ENCODE data around the gene NFIA.

NFIA gene

GRCh38 chr1:61420243-61420642 lies 337.9 kb downstream of the NFIA start:
- DNase-seq: no peak

GRCh38 chr1:61420909-61421835 lies 338.8 kb downstream of the NFIA start:
- DNase-seq: no peak

- DNase-seq: no peak
These were observed 341.3 kb downstream of the NFIA start for GRCh38 chr1:61423643-61424042.

GRCh38 chr1:61424382-61424781 lies 342.0 kb downstream of the NFIA start:
- DNase-seq: no peak

- no peak for DNase-seq
These were observed 342.7 kb downstream of the NFIA start for GRCh38 chr1:61425040-61425439.

- no peak for DNase-seq
These were observed 343.9 kb downstream of the NFIA start for GRCh38 chr1:61426254-61426653.

- DNase-seq: no peak
These were observed 344.5 kb downstream of the NFIA start for GRCh38 chr1:61426885-61427284.

- no peak for DNase-seq
These were observed 345.1 kb downstream of the NFIA start for GRCh38 chr1:61427510-61427909.

- no peak for DNase-seq
These were observed 345.8 kb downstream of the NFIA start for GRCh38 chr1:61428146-61428545.

- DNase-seq: no peak
These were observed 350.4 kb downstream of the NFIA start for GRCh38 chr1:61432616-61433388.

- no peak for DNase-seq
These were observed 351.3 kb downstream of the NFIA start for GRCh38 chr1:61433646-61434045.

GRCh38 chr1:61434276-61434675 lies 351.9 kb downstream of the NFIA start:
- no peak for DNase-seq

- DNase-seq: no peak
These were observed 352.9 kb downstream of the NFIA start for GRCh38 chr1:61435226-61435625.

- DNase-seq: no peak
These were observed 353.7 kb downstream of the NFIA start for GRCh38 chr1:61436016-61436415.

- DNase-seq: no peak
These were observed 354.2 kb downstream of the NFIA start for GRCh38 chr1:61436491-61437120.

GRCh38 chr1:61439234-61439633 lies 356.9 kb downstream of the NFIA start:
- DNase-seq: no peak

- DNase-seq: no peak
These were observed 359.4 kb downstream of the NFIA start for GRCh38 chr1:61441723-61442262.

GRCh38 chr1:61442544-61442943 lies 360.2 kb downstream of the NFIA start:
- no peak for DNase-seq

GRCh38 chr1:61444288-61444687 lies 361.9 kb downstream of the NFIA start:
- no peak for DNase-seq

GRCh38 chr1:61445269-61445825 lies 363.0 kb downstream of the NFIA start:
- no peak for DNase-seq

- no peak for DNase-seq
These were observed 364.2 kb downstream of the NFIA start for GRCh38 chr1:61446531-61446991.

- no peak for DNase-seq
These were observed 365.0 kb downstream of the NFIA start for GRCh38 chr1:61447106-61447967.

Data from CD4-positive, alpha-beta T cell treated with Interleukin-10 for 1 hour (primary cell).